H1 (cell line): ENCODE results near the gene CELSR3. TPM values are rescaled to one million over a fixed set of nuclear protein-coding genes. Genes with fewer than 3 reads are reported as not detected.

ENCODE experiments used
- CTCF ChIA-PET: fragments of 300-600 bp; sonication (Branson Sonifier 250); formaldehyde crosslinking; loops from one replicate; lab custom pipeline; 2021; ENCODE audit not compliant: partially characterized antibody; lab: Charles Lee
- POLR2A ChIA-PET: fragments of 300-600 bp; sonication (Branson Sonifier 250); formaldehyde crosslinking; loops from one replicate; lab custom pipeline; 2021; ENCODE audit warnings: inconsistent platforms; ENCODE audit not compliant: partially characterized antibody; lab: Charles Lee
- DNase-seq, 2 experiments: peaks; one replicate each; pipeline versions ENCODE4 v3.0.0 to v3.0.0-alpha.2; 2010 to 2022; ENCODE audit warnings: low spot score in 2 of 2, low read depth in 1 of 2, mixed read lengths in 1 of 2
- FAIRE-seq: peaks from 2 replicates; lab custom pipeline; 2011; peaks lifted over from hg19 to GRCh38; lab: Jason Lieb, UNC
- H2AFZ ChIP-seq: 2 replicates; pipeline ENCODE4 v1.8.1; 2012; ENCODE audit warnings: low read length, inconsistent platforms
- H2AK5ac ChIP-seq: 2 replicates; pipeline ENCODE4 v1.6.1; 2013; ENCODE audit warnings: low read depth, low read length
- H2BK120ac ChIP-seq: replicated peaks from 2 replicates; pipeline ENCODE3; 2013; ENCODE audit warnings: low read depth, low read length, inconsistent platforms
- H2BK12ac ChIP-seq: 2 replicates; pipeline ENCODE4 v1.6.1; 2013; ENCODE audit warnings: low read depth, low read length
- H2BK15ac ChIP-seq: 2 replicates; pipeline ENCODE4 v1.6.1; 2013; ENCODE audit warnings: low read length
- H2BK20ac ChIP-seq: 2 replicates; pipeline ENCODE4 v1.6.1; 2013; ENCODE audit warnings: low read length
- H2BK5ac ChIP-seq: 2 replicates; pipeline ENCODE4 v1.6.1; 2013; ENCODE audit warnings: low read depth, low read length
- H3K14ac ChIP-seq: 2 replicates; pipeline ENCODE4 v1.6.1; 2013; ENCODE audit warnings: inconsistent platforms; ENCODE audit not compliant: insufficient read length
- H3K18ac ChIP-seq: 2 replicates; pipeline ENCODE4 v1.6.1; 2013; ENCODE audit warnings: low read length; ENCODE audit errors: extremely low read depth
- H3K23ac ChIP-seq: 2 replicates; pipeline ENCODE4 v1.6.1; 2013; ENCODE audit warnings: inconsistent platforms; ENCODE audit not compliant: insufficient read length
- H3K23me2 ChIP-seq: 2 replicates; pipeline ENCODE4 v1.6.1; 2013; ENCODE audit warnings: low read depth, low read length
- H3K27ac ChIP-seq: 2 replicates; pipeline ENCODE4 v1.6.1; 2011; ENCODE audit warnings: low read depth, low read length, inconsistent platforms
- H3K27me3 ChIP-seq, 4 experiments: replicated peaks in 1 of 4; 1 replicate in 1 of 4; 2 replicates in 3 of 4; pipeline versions ENCODE4 v1.6.1 to v1.8.1; 2011 to 2013; ENCODE audit warnings: low read length in 3 of 4, mild to moderate bottlenecking in 3 of 4, inconsistent platforms in 2 of 4, mixed read lengths in 2 of 4, moderate library complexity in 1 of 4; ENCODE audit not compliant: control insufficient read depth in 3 of 4, insufficient read depth in 3 of 4; ENCODE audit errors: extremely low read depth in 1 of 4
- H3K36me3 ChIP-seq, 4 experiments: 2 replicates each; pipeline versions ENCODE4 v1.6.1 to v1.8.1; 2011 to 2013; ENCODE audit warnings: mild to moderate bottlenecking in 4 of 4, low read length in 3 of 4, moderate library complexity in 2 of 4, control low read depth in 1 of 4, inconsistent platforms in 1 of 4; ENCODE audit not compliant: insufficient read depth in 4 of 4, control insufficient read depth in 2 of 4
- H3K4ac ChIP-seq: replicated peaks from 2 replicates; pipeline ENCODE3; 2013; ENCODE audit warnings: low read length, low read depth, mixed read lengths, inconsistent platforms; ENCODE audit not compliant: insufficient read length
- H3K4me1 ChIP-seq, 4 experiments: replicated peaks in 1 of 4; 1 replicate in 1 of 4; 2 replicates in 3 of 4; pipeline versions ENCODE4 v1.6.1 to v1.8.1; 2011 to 2013; ENCODE audit warnings: low read length in 3 of 4, inconsistent platforms in 2 of 4, mixed read lengths in 1 of 4; ENCODE audit not compliant: insufficient read depth in 4 of 4, control insufficient read depth in 3 of 4
- H3K4me2 ChIP-seq, 2 experiments: 2 replicates each; pipeline versions ENCODE4 v1.6.1 to v1.8.1; 2011 to 2013; ENCODE audit warnings: low read depth in 2 of 2, low read length in 2 of 2, control low read depth in 1 of 2, inconsistent platforms in 1 of 2, mild to moderate bottlenecking in 1 of 2; ENCODE audit not compliant: insufficient read depth in 1 of 2
- H3K4me3 ChIP-seq, 4 experiments: fragments of 200-600, 300-600 bp in 1 of 4; sonication (generic), shearing (Covaris generic), sonication (Bioruptor Twin) in 1 of 4; 2 replicates each; pipeline versions ENCODE4 v1.5.1 to v1.8.1; 2011 to 2016; ENCODE audit warnings: low read length in 4 of 4, low read depth in 3 of 4, control low read depth in 2 of 4, inconsistent platforms in 2 of 4, mild to moderate bottlenecking in 2 of 4, mixed read lengths in 1 of 4, moderate library complexity in 1 of 4; ENCODE audit not compliant: insufficient read depth in 2 of 4; ENCODE audit errors: extremely low read depth in 1 of 4
- H3K56ac ChIP-seq: replicated peaks from 2 replicates; pipeline ENCODE3; 2013; ENCODE audit warnings: low read depth, mild to moderate bottlenecking, mixed read lengths, low read length, inconsistent platforms; ENCODE audit not compliant: insufficient read length
- H3K79me1 ChIP-seq: 2 replicates; pipeline ENCODE4 v1.6.1; 2013; ENCODE audit warnings: low read depth, low read length, control low read depth
- H3K79me2 ChIP-seq, 2 experiments: 2 replicates each; pipeline versions ENCODE4 v1.6.1 to v1.8.1; 2012 to 2013; ENCODE audit warnings: low read length in 2 of 2, mild to moderate bottlenecking in 2 of 2, inconsistent platforms in 1 of 2; ENCODE audit not compliant: insufficient read depth in 2 of 2, control insufficient read depth in 1 of 2
- H3K9ac ChIP-seq, 4 experiments: replicated peaks in 1 of 4; 1 replicate in 1 of 4; 2 replicates in 3 of 4; pipeline versions ENCODE4 v1.6.1 to v1.8.1; 2011 to 2013; ENCODE audit warnings: low read depth in 3 of 4, low read length in 3 of 4, control low read depth in 2 of 4, mild to moderate bottlenecking in 2 of 4, moderate library complexity in 2 of 4, inconsistent platforms in 1 of 4; ENCODE audit errors: extremely low read depth in 1 of 4
- H3K9me3 ChIP-seq, 2 experiments: 2 replicates each; pipeline versions ENCODE4 v1.6.1 to v1.8.1; 2012 to 2013; ENCODE audit warnings: mild to moderate bottlenecking in 2 of 2, moderate library complexity in 2 of 2, control low read depth in 1 of 2, inconsistent platforms in 1 of 2, low read depth in 1 of 2, low read length in 1 of 2, mixed read lengths in 1 of 2; ENCODE audit not compliant: insufficient read depth in 2 of 2
- H4K20me1 ChIP-seq, 2 experiments: replicated peaks in 1 of 2; 2 replicates each; pipeline versions ENCODE3 to v1.8.1; 2011 to 2013; ENCODE audit warnings: inconsistent platforms in 2 of 2, low read length in 2 of 2, mild to moderate bottlenecking in 1 of 2; ENCODE audit not compliant: insufficient read depth in 2 of 2, control insufficient read depth in 1 of 2
- H4K5ac ChIP-seq: 2 replicates; pipeline ENCODE4 v1.6.1; 2013; ENCODE audit warnings: low read length, low read depth, mixed read lengths, inconsistent platforms; ENCODE audit not compliant: insufficient read length
- H4K8ac ChIP-seq: 2 replicates; pipeline ENCODE4 v1.8.0; 2013; ENCODE audit warnings: mild to moderate bottlenecking, moderate library complexity, low read length, inconsistent platforms; ENCODE audit not compliant: insufficient read depth; ENCODE audit errors: extremely low read depth
- H4K91ac ChIP-seq: replicated peaks from 2 replicates; pipeline ENCODE3; 2013; ENCODE audit warnings: low read length, mixed read lengths, inconsistent platforms; ENCODE audit not compliant: insufficient read length
- CTBP2 ChIP-seq: IDR thresholded peaks from 2 replicates; pipeline ENCODE4 v1.7.0; 2011; ENCODE audit warnings: borderline replicate concordance, mild to moderate bottlenecking, moderate library complexity, mixed read lengths, low read length; ENCODE audit not compliant: insufficient read depth, insufficient read length
- GABPA ChIP-seq: IDR thresholded peaks from 2 replicates; pipeline ENCODE4 v1.6.1; 2011; ENCODE audit warnings: mild to moderate bottlenecking, low read length, moderate library complexity, borderline replicate concordance; ENCODE audit not compliant: insufficient read depth
- KDM1A ChIP-seq: fragments of 200-600, 300-600 bp; sonication (generic); IDR thresholded peaks from 2 replicates; pipeline ENCODE4 v1.7.1; 2016; ENCODE audit warnings: mild to moderate bottlenecking, low read length, borderline replicate concordance
- PHF8 ChIP-seq: fragments of 200-600 bp; sonication (generic); conservative IDR thresholded peaks from 2 replicates; pipeline ENCODE4 v1.7.1; 2012; ENCODE audit warnings: low read depth, mild to moderate bottlenecking, inconsistent platforms, low read length, moderate library complexity
- RAD21 ChIP-seq, 2 experiments: IDR thresholded peaks in 1 of 2; conservative IDR thresholded peaks in 1 of 2; 2 replicates each; pipeline ENCODE4 v1.6.1; 2011; ENCODE audit warnings: low read depth in 2 of 2, low read length in 2 of 2, improper control_type of control experiment in 1 of 2, inconsistent platforms in 1 of 2, mild to moderate bottlenecking in 1 of 2, moderate library complexity in 1 of 2
- SP2 ChIP-seq: IDR thresholded peaks from 2 replicates; pipeline ENCODE4 v1.6.1; 2012; ENCODE audit warnings: mild to moderate bottlenecking, low read length, inconsistent platforms
- TAF7 ChIP-seq: optimal IDR thresholded peaks from 2 replicates; pipeline ENCODE3; 2011; ENCODE audit warnings: low read depth, mild to moderate bottlenecking, inconsistent platforms, low read length, moderate library complexity, borderline replicate concordance
- TBP ChIP-seq: IDR thresholded peaks from 2 replicates; pipeline ENCODE4 v1.6.1; 2011; ENCODE audit warnings: low read depth, low read length, improper control_type of control experiment
- ZNF274 ChIP-seq: IDR thresholded peaks from 2 replicates; pipeline ENCODE4 v1.7.0; 2012; ENCODE audit warnings: low read length, borderline replicate concordance; ENCODE audit errors: extremely low read depth
- WGBS, 2 experiments: shearing (Covaris generic) in 1 of 2; methylation state at CpG; one replicate each; pipeline versions ENCODE4 v1.1.6 to v1.1.7; 2013 to 2015; ENCODE audit warnings: low lambda C conversion rate in 2 of 2, mixed read lengths in 2 of 2, inconsistent platforms in 1 of 2, low coverage in 1 of 2, missing lambda C conversion rate in 1 of 2; ENCODE audit not compliant: insufficient replicate concordance in 2 of 2, insufficient coverage in 1 of 2, insufficient read length in 1 of 2; ENCODE audit errors: extremely low coverage in 1 of 2, missing lambda C conversion rate in 1 of 2; 5-methylcytosine and 5-hydroxymethylcytosine counted together
- polyA plus RNA-seq, 7 experiments: library from polyadenylated mRNA; depleted of rRNA in 3 of 7; stranded (reverse) in 5 of 7; unstranded in 2 of 7; fragments of >200 nt in 5 of 7; fragments of 200-250 nt in 2 of 7; gene quantifications; 1 replicate in 5 of 7; 2 replicates in 1 of 7; 4 replicates in 1 of 7; pipeline versions ENCODE4 v1.2.1 to v1.2.3, GENCODE V29; 2011 to 2013; ENCODE audit warnings: missing spikeins in 2 of 7, mixed read lengths in 2 of 7
- total RNA-seq: library from RNA; stranded (reverse); fragmentation: NEBNext Ultra II Directional; extraction: Animal tissue kit (Norgen Biotek cat#: 25700); gene quantifications from 2 replicates; pipeline ENCODE4 v1.2.1, GENCODE V29; 2021

Gene CELSR3
- total and polyA plus RNA-seq, 2 of the 8 experiments (the other 6 are each of a cell fraction or from before 2014, with no cell fraction given) = 11.6 to 29.5 TPM

DNA sequence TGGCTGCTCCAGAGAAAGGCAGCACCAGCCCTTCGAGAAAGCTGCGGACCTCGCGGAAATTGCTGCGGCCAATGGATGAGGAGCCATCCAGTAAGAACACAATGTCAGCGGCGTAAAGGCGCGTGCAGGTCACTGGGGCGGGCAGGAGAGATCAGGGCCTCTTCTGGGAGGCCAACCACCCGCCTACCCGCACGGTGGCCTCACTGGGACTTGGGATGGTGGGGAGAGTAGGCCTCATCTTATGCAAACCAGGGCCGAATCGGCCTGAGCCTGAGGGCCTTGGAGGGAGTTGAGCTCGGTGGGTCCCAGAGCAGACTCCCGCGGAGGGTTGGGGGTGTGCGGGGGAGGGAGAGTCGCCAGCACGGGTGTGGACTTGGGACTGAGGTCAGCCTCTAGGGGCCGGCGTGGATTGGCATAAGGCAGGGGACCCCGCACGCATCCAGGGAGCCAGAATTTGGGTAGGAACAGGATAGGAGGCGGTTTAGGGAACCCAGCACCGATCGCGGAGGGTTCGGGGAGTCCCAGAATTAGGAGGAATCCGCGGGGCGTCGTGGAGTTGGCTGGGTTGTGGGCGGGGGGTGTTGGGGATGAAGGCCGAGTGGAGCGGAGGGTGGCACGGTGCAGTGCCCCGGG, 68.2 kb downstream of the CELSR3 start:
- CTCF ChIA-PET = interaction anchor here (0.6 kb wide), 1 partner anchor 41 kb away, joined by 3 read pairs; the partner anchor contains the start of gene SLC26A6
- peak overlapping the region in 3 of 4 experiments; percentile 42 to 71 (median 43); a peak in 4 of 7 replicates for H3K9ac ChIP-seq
- no peak overlapping the region for H3K4ac ChIP-seq
- H4K20me1 ChIP-seq = peaks cover 0 to 15% of the 10 kb centered on the region in 2 experiments
- H2BK15ac ChIP-seq = peak overlapping the region; percentile 61; the same call in 1 of the 2 replicates
- H3K4me3 ChIP-seq = peak overlapping the region; percentile 12 to 57 (median 26); a peak in 7 of 8 replicates
- no peak for FAIRE-seq
- no peak overlapping the region for H2BK20ac ChIP-seq
- H2BK12ac ChIP-seq = peak overlapping the region; percentile 60; the same call in 1 of the 2 replicates
- H2AFZ ChIP-seq = peak overlapping the region; percentile 45; the same call in 1 of the 2 replicates
- no peaks in the 10 kb centered on the region for H3K79me1 ChIP-seq
- no peak overlapping the region for H4K91ac ChIP-seq
- no peak overlapping the region for H3K56ac ChIP-seq
- H3K4me2 ChIP-seq = peak overlapping the region; percentile 69 to 89
- H2BK120ac ChIP-seq = no peak overlapping the region
- WGBS, 2 experiments = 53% methylated on average over 39 of the region's 39 CpGs; no CpG with 5 or more reads in 1 of the 2 experiments
- POLR2A ChIA-PET = interaction anchor here (0.7 to 5.1 kb wide), 8 partner anchors 10 to 68 kb away, joined by 3 to 23 read pairs (median 5); partner anchors contain the start of genes CELSR3, PFKFB4, SLC26A6 and UQCRC1
- H3K27ac ChIP-seq = no peak overlapping the region
- TF ChIP-seq GABPA (no peak), ZNF274 (no peak), TBP (no peak), RAD21 (IDR thresholded peaks at IDR 0.05 in 1 of 2, conservative IDR thresholded peaks at IDR 0.05 in 1 of 2; ENCODE audit: low read depth in 2 of 2, low read length in 2 of 2) (no peak), KDM1A (no peak), TAF7 (peak; percentile 23), SP2 (no peak), CTBP2 (no peak), PHF8 (no peak)
- TF ChIP-seq, all 59 proteins: peak for 1
- H2BK5ac ChIP-seq = peak overlapping the region; percentile 10; the same call in 1 of the 2 replicates
- DNase-seq = peak in 1 of 2 experiments; percentile 69
- peak overlapping the region; percentile 48; the same call in 1 of the 2 replicates for H3K18ac ChIP-seq
- no peak overlapping the region for H3K23ac ChIP-seq
- H4K8ac ChIP-seq = peak overlapping the region; percentile 60
- peaks cover 3 to 18% (median 15%) of the 10 kb centered on the region in 4 experiments; a peak in 6 of 7 replicates for H3K4me1 ChIP-seq
- H3K79me2 ChIP-seq = no peaks in the 10 kb centered on the region
- H4K5ac ChIP-seq = no peak overlapping the region
- H3K9me3 ChIP-seq = no peaks in the 10 kb centered on the region
- H3K14ac ChIP-seq = no peak overlapping the region
- peaks cover 1% of the 10 kb centered on the region; the same call in 1 of the 2 replicates for H3K23me2 ChIP-seq
- peaks cover 0 to 6% (median 0%) of the 10 kb centered on the region in 4 experiments; a peak in 4 of 7 replicates for H3K27me3 ChIP-seq
- H3K36me3 ChIP-seq = peaks cover 8 to 13% (median 9%) of the 10 kb centered on the region in 4 experiments
- H2AK5ac ChIP-seq = no peak overlapping the region
